OCI-LY1 (cell line): ENCODE results near the gene SLAIN2.

ENCODE experiments used
- H2AFZ ChIP-seq: fragments of 200-600 bp; sonication (generic), shearing (Covaris generic); 2 replicates; pipeline ENCODE4 v1.6.0; 2014; ENCODE audit warnings: antibody characterized with exemption, mild to moderate bottlenecking, low read length
- H3F3A ChIP-seq: fragments of 200-600 bp; sonication (generic), shearing (Covaris generic); 2 replicates; pipeline ENCODE4 v1.6.0; 2014; ENCODE audit warnings: mild to moderate bottlenecking, antibody characterized with exemption, low read length, moderate library complexity; ENCODE audit not compliant: insufficient read depth
- H3K27ac ChIP-seq: fragments of 200-600 bp; sonication (generic); 2 replicates; pipeline ENCODE4 v1.5.1; 2014; ENCODE audit warnings: low read length, mixed run types, mild to moderate bottlenecking, low read depth; ENCODE audit not compliant: poor library complexity, severe bottlenecking
- H3K27me3 ChIP-seq: fragments of 200-600 bp; sonication (generic); 2 replicates; pipeline ENCODE4 v1.6.0; 2014; ENCODE audit warnings: antibody characterized with exemption, mild to moderate bottlenecking, low read length, moderate library complexity; ENCODE audit not compliant: insufficient read depth
- H3K36me3 ChIP-seq: fragments of 200-600 bp; sonication (generic); 2 replicates; pipeline ENCODE4 v1.6.1; 2014; ENCODE audit warnings: mild to moderate bottlenecking, antibody characterized with exemption, low read length, moderate library complexity, mixed read lengths; ENCODE audit not compliant: insufficient read depth
- H3K4me1 ChIP-seq: fragments of 200-600 bp; sonication (generic); 2 replicates; pipeline ENCODE4 v1.5.1; 2014; ENCODE audit warnings: mild to moderate bottlenecking, low read length, moderate library complexity; ENCODE audit not compliant: insufficient read depth, severe bottlenecking
- H3K4me2 ChIP-seq: fragments of 200-600 bp; sonication (generic), shearing (Covaris generic); 2 replicates; pipeline ENCODE4 v1.6.1; 2014; ENCODE audit warnings: low read length
- H3K4me3 ChIP-seq: fragments of 200-600 bp; sonication (generic); 2 replicates; pipeline ENCODE4 v1.5.1; 2014; ENCODE audit warnings: low read length, low read depth, mild to moderate bottlenecking, mixed read lengths; ENCODE audit not compliant: poor library complexity, severe bottlenecking
- H3K79me2 ChIP-seq: fragments of 200-600 bp; shearing (Covaris generic); 2 replicates; pipeline ENCODE4 v1.6.1; 2016; ENCODE audit warnings: mixed run types, low read length, mixed read lengths; ENCODE audit not compliant: insufficient read depth
- H3K9ac ChIP-seq: fragments of 200-600 bp; sonication (generic), shearing (Covaris generic); 2 replicates; pipeline ENCODE4 v1.6.1; 2014; ENCODE audit warnings: mild to moderate bottlenecking, low read length, mixed read lengths
- H3K9me2 ChIP-seq: fragments of 200-600 bp; sonication (generic), shearing (Covaris generic); 2 replicates; pipeline ENCODE4 v1.6.1; 2014; ENCODE audit warnings: low read depth, mild to moderate bottlenecking, low read length, mixed read lengths
- H3K9me3 ChIP-seq: fragments of 200-600 bp; shearing (Covaris generic); 2 replicates; pipeline ENCODE4 v1.6.1; 2014; ENCODE audit warnings: low read length, mixed read lengths
- H4K20me1 ChIP-seq: fragments of 200-600 bp; sonication (generic), shearing (Covaris generic); 2 replicates; pipeline ENCODE4 v1.6.0; 2016; ENCODE audit warnings: mild to moderate bottlenecking, low read length; ENCODE audit not compliant: insufficient read depth
- CTCF ChIP-seq: fragments of 200-600 bp; sonication (generic), shearing (Covaris generic); IDR thresholded peaks from 2 replicates; pipeline ENCODE4 v1.5.1; 2017; ENCODE audit warnings: mild to moderate bottlenecking, antibody characterized with exemption, low read length, moderate library complexity, mixed read lengths
- EZH2 ChIP-seq: fragments of 200-600 bp; sonication (generic), shearing (Covaris generic); IDR thresholded peaks from 2 replicates; pipeline ENCODE4 v1.8.0; 2017; ENCODE audit warnings: borderline replicate concordance, mixed run types, mild to moderate bottlenecking, antibody characterized with exemption, low read length, moderate library complexity, mixed read lengths

Gene SLAIN2

GRCh38 chr4:48339642-48340041, 1.7 kb upstream of the SLAIN2 start:
- H4K20me1 ChIP-seq: no peaks in the 10 kb centered on the region
- H3K9ac ChIP-seq: no peak overlapping the region
- TF ChIP-seq EZH2 (no peak), CTCF (no peak)
- H3K27me3 ChIP-seq: no peaks in the 10 kb centered on the region
- H3K36me3 ChIP-seq: no peaks in the 10 kb centered on the region
- no peak overlapping the region for H3K27ac ChIP-seq
- H3K79me2 ChIP-seq: peaks cover 21% of the 10 kb centered on the region
- H3K9me3 ChIP-seq: no peaks in the 10 kb centered on the region
- no peak overlapping the region for H2AFZ ChIP-seq
- H3K9me2 ChIP-seq: no peaks in the 10 kb centered on the region
- no peak overlapping the region for H3K4me3 ChIP-seq
- H3F3A ChIP-seq: no peaks in the 10 kb centered on the region
- peaks cover 32% of the 10 kb centered on the region for H3K4me1 ChIP-seq
- no peak overlapping the region for H3K4me2 ChIP-seq

DNA sequence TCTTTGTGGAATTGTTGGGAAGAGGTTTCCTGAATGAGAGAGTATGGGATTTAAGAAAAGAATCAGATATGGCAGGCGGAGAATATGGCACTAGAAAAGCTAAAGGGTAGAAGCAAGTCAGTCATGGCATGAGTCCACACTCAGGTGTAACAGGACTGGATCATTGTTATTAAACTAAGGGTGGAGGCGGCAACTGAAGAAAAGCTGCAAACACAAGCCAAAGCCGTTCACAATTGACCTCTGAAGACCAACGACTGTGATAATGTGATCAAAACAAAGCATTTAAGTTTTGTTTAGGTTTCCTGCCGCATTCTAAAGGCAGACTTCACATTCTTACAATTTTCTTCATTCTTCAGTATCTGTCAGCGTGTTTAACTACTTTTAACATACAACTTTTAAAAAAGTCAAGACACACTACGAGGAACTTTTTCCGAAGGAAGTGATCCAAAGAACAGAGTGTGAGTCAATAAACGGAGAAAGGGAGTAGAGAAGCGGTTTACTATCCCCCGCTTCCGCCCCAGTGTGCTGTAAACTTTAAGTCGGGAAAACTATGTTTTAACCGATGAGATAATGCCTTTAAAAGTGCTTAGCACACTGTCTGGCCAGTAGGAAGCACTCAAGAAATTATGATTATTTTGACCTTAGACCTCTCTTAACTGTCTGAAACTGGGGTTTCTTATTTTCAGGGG, 909 bp upstream of the SLAIN2 start:
- H3K79me2 ChIP-seq: peaks cover 29% of the 10 kb centered on the region
- H3K36me3 ChIP-seq: no peaks in the 10 kb centered on the region
- H3K9me2 ChIP-seq: no peaks in the 10 kb centered on the region
- peak overlapping the region; percentile 83 for H3K9ac ChIP-seq
- H3K27ac ChIP-seq: peak overlapping the region; percentile 18
- peak overlapping the region; percentile 91 for H3K4me3 ChIP-seq
- H2AFZ ChIP-seq: 0 out of 2 replicates have a peak overlapping the region, but pooled peaks have one; percentile 87
- TF ChIP-seq CTCF: no peak
- TF ChIP-seq EZH2: no peak
- peaks cover 32% of the 10 kb centered on the region for H3K4me1 ChIP-seq
- H4K20me1 ChIP-seq: peaks cover 2% of the 10 kb centered on the region; the same call in 1 of the 2 replicates
- no peaks in the 10 kb centered on the region for H3K9me3 ChIP-seq
- no peaks in the 10 kb centered on the region for H3F3A ChIP-seq
- peak overlapping the region; percentile 87 for H3K4me2 ChIP-seq
- H3K27me3 ChIP-seq: no peaks in the 10 kb centered on the region

DNA sequence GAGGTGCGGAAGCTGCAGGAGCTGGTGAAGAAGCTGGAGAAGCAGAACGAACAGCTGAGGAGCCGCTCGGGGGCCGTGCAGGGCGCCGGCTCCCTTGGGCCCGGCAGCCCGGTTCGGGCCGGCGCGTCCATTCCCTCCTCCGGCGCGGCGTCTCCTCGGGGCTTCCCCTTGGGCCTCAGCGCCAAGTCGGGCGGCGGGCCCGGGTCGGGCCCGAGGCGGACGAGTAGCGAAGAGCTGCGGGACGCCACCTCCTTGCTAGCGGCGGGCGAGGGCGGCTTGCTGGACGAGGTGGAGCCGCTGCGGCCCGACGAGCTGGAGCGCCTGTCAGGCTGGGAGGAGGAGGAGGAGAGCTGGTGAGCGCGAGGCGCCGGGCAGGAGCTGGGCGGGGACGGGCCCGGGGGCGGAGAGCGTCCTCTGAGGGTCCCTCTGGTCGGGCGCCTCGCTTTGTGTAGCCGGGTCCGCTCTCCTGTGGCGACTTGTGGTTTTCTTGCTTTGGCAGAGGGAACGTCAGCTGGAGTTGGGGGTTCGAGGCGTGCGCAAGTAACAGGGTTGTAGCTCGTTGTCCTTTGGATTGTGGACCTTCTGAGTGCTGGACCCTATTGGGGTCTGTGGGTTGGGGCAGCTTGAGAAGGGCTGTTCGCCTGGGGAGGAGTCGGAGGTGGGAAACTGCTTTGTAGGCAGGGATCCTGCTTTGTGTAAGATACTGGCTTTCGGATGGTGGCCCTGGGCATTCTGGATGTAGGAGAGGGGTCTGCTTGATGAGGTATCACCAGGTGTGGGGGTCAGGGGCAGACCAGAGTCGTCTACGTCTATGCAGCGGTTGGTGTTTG, 662 bp downstream of the SLAIN2 start:
- Histone ChIP-seq H3K27me3 (no peaks in the 10 kb centered on the region), H3K4me2 (peak overlapping the region; percentile 99), H3K4me3 (peak overlapping the region; percentile 91), H2AFZ (no peak overlapping the region), H3K27ac (peak overlapping the region; percentile 11), H3K9me3 (no peaks in the 10 kb centered on the region), H3K9me2 (no peaks in the 10 kb centered on the region), H3K36me3 (no peaks in the 10 kb centered on the region), H3K4me1 (peaks cover 32% of the 10 kb centered on the region), H3K9ac (peak overlapping the region; percentile 85), H3K79me2 (peaks cover 41% of the 10 kb centered on the region), H4K20me1 (peaks cover 2% of the 10 kb centered on the region; the same call in 1 of the 2 replicates), H3F3A (no peaks in the 10 kb centered on the region)
- TF ChIP-seq EZH2 (no peak), CTCF (no peak)
